Activated CD4-positive, alpha-beta T cell treated with anti-CD3 and anti-CD28 coated beads, Interleukin-2, amount 50 U/mL, for 4 hours (primary cell): ENCODE measurements around the gene SF3B2.
"Not testable (repeated sequence)": the region's sequence is repeated elsewhere in the genome, so short reads cannot be mapped to it uniquely, and the experiment has no call there.

Source experiments
- DNase-seq, 2 experiments: peaks; one replicate each; pipeline ENCODE4 v3.0.0-alpha.2; 2020

The SF3B2 gene

DNA sequence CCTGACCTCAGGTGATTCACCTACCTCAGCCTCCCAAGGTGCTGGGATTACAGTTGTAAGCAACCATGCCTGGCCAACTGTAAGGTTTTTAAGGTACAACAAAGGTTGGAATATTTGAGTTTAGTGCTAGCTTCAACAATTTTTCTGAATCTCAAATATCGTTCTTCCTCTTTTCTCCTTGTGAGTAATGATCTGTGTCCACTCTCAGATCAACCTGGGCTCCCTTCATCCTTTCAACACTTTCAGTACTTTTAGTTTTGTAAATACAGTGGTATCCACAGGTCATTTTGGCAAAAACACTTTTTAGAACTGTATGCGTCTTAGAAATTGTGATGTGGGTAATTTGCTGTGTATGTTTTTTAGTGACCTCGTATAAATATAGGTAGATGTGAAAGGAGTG, 25.8 kb downstream of the SF3B2 start:
- no peak for DNase-seq

DNA sequence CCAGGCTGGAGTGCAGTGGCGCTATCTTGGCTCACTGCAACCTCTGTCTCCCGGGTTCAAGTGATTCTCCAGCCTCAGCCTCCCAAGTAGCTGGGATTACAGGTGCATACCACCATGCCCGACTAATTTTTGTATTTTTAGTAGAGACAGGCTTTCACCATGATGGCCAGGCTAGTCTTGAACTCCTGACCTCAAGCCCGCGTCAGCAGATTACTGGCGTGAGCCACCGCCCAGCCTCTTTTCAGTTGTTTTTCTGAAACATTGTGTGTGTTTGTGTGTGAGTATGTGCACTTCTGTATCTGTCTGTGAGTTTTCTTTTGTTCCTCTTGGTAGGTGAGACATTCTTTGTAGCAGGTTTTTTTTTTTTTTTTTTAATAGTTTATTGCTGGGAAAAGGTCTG, 26.8 kb downstream of the SF3B2 start:
- DNase-seq, result not testable (repeated sequence)

DNA sequence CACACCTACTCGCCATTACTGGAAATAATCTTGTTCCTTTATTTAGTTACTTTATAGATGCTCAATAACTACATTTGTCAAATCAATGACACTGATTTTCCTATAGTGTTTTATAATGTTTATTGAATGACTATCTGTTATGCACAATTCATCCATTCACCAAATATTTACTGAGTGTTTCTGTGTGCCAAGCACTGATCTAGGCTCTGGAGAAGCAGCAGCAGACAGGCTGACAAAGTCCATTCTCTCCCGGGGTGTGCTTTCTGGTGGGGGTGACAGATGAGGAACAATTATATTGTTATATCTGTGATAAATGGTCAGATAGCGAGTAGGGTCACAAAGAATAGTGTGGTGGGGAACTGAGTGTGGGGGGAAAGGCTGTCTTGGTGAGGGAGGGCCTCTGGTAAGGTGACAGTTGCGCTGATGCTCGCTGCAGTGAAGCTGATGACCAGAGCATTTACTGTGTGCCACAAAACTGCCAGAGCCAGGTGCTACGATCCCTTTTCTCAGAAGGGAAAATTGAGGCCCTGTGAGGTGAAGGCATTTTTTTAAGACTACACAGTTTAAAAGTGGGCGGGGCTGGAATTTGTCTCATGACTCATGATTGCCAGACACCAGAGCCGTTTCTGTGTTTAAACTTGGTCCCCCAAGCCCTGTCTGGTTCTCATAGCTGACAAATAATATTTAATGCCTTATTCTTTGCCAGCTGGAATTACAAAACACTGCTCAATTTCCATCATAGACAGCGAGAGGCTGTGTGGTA, 28.1 kb downstream of the SF3B2 start:
- peak; percentile 75 to 76 for DNase-seq

DNA sequence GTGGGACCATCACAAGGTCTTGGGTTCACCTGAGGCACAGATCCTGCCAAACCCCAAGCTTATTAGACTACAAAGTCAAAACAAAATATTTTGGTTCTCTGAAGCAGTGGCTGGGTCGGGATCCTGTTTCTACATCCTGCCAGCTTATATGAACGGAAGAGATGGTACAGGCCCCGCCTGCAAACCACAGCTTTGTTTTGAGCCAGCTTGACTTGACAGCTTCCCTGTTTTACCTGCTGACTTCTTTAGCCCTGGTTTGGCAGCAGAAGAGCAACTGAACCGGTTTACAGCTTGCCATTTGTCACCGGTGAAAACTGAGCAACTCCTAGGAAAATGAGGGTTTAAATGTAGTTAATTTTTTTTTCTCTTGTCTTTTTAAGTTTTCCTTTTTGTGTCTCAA, 29.3 kb downstream of the SF3B2 start:
- DNase-seq, result peak; percentile 53 to 58

DNA sequence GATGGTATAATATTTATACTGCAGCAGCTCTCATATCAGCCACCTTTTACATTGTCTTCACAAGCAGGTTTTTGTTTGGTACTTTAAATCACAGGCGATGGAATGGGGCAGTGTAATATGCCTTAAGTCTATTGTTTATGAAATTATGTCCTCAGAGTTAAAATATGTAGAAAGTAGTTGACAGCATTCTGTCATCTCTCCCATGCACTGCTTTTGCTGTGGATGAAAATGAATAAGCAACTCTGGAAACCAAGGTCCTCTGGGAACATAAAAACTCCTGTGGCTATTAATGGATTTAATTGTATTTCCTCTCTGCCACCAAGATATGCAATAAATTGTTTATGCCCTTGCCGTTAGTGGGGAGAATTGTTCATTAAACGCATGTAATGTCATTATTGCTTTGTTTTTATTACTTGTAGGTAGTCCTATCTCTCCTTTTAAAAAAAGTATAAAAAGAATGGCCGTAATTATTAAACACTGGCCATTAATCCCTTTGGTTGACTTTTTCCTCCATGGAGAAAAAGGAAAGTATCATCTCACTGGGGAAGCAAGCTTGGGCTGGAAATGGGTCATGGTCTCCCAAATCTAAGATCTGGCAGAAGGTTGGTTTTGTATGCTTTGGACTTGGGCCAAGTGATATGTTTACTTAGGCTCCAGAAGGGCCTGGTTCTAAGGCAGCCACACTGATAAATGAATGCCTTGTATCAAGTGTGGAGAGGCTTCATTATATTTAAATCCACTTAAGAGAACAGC, 31.0 kb downstream of the SF3B2 start:
- no peak for DNase-seq

DNA sequence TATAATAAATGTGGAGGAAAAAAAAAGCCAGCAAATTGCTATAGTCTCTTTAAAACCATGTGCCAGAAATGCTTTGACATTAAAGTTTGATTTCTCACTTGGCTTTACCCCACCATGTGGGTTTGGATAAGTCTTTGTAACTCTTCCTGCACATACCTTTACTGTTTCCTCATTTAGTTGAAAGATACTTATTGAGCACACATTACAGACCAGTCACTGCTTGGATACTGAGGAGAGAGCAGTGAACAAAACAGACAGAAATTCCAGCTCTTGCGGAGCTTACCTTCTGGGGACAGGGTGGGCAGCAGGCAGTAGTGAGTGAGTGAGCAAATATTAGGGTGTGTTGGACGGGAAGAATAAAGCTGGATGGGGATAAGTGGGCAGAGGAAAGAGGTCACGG, 31.6 kb downstream of the SF3B2 start:
- no peak for DNase-seq

DNA sequence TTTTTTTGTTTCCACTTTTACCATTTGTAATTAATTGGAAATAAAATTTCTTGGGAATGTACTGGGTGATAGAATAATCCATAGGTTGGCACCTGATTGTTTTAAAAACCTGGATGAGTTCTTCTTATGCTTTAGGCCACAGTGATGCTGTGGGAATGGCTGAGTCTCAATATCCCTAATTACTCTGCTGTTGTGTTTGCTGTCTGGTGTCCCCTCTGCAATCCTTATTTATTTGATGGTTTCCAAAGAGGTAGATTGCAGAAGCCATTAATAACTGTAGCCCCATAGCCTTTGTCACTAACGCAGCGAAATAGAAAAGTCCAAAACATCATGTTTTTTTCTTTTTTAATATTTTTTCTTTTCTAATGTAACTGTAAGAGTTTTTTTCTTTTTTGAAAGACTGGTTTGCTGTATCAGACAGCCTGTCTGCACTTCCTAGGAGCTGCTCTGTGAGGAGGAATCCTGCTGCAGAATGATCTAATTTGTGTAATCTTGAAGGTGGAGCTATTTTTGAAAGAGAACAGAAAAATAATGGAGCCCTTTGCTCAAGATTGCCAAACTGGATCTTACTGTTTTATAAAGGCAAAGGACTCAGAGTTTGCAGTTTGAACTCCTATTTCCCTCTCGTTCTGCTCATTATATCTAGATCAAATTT, 32.8 kb downstream of the SF3B2 start:
- DNase-seq, result no peak

DNA sequence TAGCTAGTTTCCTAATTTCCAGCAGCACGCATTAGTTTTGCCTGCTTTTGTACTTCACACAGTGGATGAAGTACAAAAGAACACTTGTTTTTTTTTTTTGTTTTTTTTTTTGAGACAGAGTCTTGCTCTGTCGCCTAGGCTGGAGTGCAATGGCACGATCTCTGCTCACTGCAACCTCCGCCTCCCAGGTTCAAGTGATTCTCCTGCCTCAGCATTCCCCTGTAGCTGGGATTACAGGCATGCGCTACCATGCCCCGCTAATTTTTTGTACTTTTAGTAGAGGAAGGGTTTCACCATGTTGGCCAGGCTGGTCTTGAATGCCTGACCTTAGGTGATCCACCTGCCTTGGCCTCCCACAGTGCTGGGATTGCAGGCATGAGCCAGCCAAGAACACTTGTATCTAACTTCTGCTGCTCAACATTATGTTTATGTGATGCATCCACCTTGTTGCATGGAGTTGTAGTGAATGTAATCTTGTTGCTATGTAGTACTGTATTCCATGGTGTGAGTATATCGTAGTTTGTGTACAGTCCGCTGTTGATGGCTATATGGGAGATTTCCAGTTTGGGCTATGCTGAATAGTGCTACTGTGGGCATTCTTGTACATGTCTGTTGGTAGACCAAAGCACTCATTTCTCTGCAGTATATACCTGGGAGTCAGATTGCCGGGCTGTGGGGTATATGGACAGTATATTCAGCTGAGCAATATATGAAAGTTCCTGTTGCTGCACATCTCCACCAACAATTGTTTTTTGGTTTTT, 35.2 kb downstream of the SF3B2 start:
- no peak for DNase-seq

DNA sequence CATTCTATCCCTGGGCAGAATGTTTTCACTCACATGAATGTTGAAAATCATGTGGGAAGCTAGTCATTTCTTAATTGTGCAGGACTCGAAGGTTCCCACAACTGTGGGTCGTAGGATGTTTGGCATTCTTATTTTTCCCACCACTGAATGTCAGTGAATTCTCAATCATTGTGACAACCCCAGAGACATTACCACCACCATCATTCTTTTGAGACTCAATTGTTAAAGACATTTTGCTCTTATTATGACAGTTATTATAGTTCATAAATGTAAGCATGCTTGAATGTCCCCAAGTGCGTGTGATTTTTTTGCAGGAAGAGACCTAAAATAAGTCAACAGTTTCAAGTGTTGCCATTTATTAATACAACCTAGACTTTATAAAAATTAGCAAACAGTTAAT, 36.9 kb downstream of the SF3B2 start:
- no peak for DNase-seq

DNA sequence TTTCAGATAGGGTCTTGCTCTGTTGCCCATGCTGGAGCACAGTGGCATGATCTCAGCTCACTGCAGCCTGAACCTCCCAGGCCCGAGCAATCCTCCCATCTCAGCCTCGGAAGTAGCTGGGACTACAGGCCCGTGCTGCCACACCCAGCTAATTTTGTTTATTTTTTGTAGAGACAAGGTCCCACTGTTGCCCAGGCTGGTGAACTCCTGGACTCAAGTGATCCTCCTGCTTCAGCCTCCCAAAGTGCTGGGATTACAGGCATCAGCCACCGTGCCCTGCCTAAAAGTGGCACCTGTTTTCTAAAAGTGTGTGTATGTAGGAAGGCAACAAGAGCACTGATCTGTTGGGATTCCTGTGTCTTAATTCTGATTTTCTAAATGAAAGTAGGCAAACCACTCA, 38.1 kb downstream of the SF3B2 start:
- DNase-seq, result no peak

DNA sequence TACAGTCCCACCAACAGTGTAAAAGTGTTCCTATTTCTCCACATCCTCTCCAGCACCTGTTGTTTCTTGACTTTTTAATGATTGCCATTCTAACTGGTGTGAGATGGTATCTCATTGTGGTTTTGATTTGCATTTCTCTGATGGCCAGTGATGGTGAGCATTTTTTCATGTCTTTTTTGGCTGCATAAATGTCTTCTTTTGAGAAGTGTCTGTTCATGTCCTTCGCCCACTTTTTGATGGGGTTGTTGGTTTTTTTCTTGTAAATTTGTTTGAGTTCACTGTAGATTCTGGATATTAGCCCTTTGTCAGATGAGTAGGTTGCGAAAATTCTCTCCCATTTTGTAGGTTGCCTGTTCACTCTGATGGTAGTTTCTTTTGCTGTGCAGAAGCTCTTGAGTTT, 40.0 kb downstream of the SF3B2 start:
- DNase-seq, result not testable (repeated sequence)

DNA sequence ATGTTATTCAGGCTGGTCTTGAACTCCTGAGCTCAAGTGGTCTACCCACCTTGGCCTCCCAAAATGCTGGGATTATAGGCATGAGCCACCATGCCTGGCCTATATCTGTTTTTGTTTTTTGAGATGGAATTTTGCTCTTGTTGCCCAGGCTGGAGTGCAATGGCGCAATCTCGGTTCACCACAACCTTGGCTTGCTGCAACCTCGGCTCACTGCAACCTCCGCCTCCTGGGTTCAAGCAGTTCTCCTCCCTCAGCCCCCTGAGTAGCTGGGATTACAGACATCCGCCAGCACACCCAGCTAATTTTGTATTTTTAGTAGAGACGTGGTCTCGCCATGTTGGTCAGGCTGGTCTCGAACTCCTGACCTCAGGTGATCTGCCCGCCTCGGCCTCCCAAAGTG, 47.6 kb downstream of the SF3B2 start:
- not testable (repeated sequence) for DNase-seq

DNA sequence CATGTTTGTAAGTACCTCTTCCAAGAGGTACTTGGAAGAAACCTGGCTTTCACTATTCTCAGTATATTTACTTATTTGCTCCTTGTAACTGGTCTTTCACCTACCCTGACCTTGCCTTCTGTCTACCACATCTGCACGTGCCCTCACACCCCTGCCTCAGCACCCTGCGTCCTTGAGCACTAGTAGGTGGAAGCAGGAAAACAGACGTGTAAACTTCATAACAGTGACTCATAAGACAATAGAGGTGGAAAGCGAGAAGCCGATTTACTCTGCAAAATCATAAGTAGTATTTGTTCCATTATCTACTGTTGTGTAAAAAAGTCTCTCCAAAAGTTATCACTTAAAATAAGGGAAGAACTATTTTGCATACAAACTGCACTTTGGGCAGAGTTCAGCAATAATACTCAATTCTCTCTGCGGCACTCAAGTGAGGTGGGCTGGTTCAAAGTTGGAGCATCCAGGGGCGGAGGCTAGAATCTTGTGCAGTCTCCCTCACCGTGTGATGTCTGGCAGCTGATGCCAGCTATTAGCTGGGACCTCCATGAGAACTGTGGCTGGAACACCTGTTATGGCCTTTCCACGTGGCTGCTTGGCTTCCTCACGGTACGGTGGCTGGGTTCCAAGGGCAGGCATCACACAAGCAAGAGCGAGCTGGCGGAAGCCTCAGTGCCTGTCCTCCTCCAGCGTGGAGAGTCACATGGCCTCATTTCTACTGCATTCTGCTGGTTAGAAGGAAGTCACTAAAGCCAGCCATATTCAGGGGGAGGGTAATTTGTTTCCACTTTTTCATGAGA, 48.3 kb downstream of the SF3B2 start:
- peak; percentile 33 to 48 for DNase-seq

DNA sequence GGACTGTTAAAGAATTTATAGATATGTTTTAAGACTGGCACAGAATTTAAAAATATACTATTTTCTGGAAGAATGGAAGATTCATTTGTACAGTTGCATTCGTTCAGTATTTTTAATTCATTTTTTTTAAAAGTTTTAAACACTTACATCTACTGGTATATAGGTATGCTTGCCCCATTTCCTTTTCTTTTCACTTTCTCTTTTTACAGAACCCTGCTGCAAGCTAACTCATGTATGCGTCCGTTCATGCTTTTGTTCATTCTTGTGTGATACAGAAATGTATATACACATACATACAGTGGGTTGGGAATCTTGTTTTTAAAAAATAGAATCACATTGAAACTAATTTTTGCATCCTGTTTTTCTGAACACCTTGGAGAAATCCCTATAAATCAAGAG, 48.9 kb downstream of the SF3B2 start:
- no peak for DNase-seq

DNA sequence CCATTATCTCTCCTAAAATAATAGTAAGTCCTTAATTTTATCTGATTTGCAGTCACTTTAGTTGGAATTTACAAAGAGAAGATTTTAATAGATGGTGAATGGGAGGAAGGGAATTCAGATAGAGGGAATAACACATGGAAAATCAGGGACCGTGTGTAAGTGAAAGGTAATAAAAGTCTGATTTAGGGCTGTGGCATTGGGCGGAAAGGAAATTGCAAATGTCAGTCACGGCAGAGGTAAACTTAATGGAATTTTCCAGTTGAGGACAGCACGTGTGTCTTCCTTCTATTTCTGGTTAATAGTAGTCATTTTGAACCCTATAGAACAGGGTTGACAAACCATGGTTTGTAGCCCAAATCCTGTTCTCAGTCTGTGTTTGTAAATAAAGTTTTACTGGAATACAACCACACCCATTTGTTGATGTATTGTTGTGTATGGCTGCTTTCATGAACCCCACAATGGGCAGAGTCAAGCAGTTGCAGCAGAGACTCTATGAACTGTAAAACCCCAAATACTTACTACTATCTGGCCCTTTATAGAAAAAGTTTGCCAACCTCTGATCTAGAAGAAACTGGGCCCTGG, 52.0 kb downstream of the SF3B2 start:
- no peak for DNase-seq

DNA sequence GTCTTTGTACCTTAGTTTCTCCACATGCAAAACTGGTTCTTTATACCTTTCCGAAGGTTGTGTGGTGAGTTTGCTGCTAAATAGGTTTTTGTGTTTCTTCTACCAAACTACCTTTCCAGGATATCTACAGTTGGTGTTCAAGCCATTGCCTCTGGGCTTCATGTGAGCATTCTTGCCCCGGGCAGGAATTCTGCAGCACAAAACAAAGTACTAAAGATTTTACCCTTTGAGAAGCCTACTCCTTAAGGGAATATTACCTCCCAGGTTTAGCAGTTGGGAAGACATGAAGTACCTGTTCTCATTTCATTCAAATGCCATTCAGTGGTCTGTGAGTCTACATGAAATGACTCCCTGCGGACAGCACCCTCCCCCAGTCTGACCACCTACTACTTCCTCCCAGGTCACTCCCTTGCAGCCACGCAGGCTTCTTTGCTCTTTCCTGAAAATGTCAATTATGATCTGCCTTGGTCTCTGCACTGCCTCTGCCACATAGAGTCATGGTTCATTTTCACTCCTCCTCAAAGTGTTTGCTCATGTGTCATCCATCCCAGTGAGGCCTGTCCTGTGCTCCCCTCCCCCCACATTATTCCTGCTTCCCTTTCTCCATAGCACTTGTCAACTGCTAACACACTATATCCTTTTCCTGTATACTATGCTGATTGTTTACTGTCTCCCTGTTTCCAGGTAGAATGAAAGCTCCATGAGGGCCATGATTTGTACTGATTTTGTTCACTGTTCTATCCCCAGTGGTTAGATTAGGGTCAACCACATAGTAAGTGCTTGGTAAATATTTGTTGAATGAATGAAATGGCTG, 54.8 kb downstream of the SF3B2 start:
- DNase-seq, result no peak

DNA sequence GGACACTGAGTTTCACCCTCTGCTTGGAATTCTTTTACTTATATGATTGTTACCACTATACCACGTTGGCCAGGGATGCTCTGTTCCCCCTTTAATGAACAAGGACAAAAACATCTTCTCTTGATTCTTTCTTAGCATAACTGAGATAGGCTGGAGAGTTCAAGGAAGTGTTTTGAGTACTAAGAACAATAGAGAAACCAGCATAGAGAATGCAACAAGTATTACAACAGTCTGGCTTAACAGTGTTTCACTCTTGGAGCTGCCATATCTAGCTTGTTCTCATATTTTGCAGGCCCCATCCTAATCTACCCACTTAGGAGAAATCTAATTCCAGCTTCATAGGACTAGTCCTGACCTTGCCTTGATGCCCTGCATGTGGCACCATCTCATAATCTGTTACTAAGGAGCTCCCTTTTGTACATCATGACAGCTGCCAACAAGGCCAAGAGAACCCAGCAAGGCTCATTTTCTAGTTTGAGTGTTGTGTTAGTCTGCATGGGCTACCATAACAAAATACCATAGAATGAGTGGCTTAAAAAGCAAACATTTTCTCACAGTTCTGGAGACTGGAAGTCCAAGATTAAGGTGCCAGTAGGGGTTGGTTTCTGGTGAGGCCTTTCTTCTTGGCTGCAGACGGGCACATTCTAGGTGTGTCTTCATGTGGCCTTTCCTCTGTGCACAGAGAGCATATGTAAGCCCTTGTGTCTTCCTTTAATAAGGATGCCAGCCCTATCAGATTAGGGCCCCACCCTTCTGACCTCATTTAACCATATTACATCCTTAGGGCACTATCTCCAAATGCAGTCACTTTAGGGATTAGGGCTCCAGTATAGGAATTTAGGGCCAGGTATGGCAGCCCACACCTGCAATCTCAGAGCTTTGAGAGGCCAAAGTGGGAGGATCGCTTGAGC, 55.7 kb downstream of the SF3B2 start:
- DNase-seq, result no peak

DNA sequence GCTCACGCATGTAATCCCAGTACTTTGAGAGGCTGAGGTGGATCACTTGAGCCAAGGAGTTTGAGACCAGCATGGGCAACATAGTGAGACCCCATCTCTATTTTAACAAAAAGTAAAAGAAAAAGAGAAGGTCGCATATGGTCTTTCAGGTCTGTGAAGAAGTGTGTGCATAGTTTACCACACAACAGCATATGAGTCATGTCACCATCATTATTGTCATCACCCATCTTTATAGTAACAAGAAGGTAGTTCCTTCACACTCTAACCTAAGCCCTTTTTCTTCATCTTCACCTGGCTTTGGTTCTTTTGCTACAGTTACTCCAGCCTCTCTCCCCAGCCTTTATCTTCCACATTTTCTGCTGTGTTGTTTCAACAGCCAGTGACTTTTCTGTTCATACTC, 57.1 kb downstream of the SF3B2 start:
- no peak for DNase-seq

DNA sequence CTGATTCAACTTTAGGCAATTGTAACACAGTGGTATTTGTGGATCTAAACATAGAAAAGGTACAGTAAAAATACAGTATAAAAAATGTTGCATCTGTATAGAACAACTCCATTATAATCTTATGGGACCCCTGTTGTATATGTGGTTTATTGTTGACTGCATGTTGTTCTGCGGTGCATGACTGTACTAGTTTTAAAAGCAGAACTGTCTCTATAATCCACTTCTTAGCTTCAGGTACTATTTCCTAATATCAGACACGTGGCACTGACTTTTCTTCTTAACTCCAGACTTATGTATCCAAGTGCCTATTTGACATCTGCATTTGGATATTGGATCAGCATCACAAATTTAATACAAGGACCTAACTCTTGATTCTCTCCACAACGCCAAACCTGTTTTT, 59.0 kb downstream of the SF3B2 start:
- no peak for DNase-seq

DNA sequence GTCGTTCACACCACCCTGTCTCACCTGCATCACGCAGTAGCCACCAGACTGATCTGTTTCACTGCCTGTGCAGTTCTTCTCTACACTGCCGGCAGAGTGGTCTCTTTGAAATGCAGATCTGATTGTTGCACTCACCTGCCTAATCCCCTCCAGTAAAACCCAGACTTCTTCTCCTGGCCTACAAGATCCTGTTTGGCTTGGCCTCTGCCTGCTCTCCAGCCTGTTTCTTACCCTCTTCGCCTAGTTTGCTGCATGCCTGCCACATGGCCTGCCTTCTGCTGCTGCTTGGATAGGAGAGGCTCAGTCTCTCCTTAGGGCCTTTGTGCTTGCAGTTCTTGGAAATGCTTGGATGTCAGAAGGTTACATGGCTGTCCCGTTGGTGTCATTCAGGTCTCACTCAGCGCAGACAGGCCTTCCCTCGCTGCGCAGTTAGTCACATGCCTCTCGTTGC, 59.9 kb downstream of the SF3B2 start:
- no peak for DNase-seq
